ENCODE data around the gene CYP1A1.

The CYP1A1 gene

GRCh38 chr15:74722591-74722990 lies 2.7 kb downstream of the CYP1A1 start:
- TF ChIP-seq CTCF (IDR thresholded peaks at IDR 0.05; ENCODE audit: control insufficient read depth, insufficient read depth, low read depth, low read length, missing control alignments), result no peak
- no peak for DNase-seq (ENCODE audit: low read depth)
- no peak overlapping the region for H3K4me3 ChIP-seq (ENCODE audit: control insufficient read depth, low read depth, low read length)

GRCh38 chr15:74716651-74717050 lies 8.7 kb downstream of the CYP1A1 start:
- DNase-seq (ENCODE audit: low read depth), result no peak
- H3K4me3 ChIP-seq (ENCODE audit: control insufficient read depth, low read depth, low read length), result no peak overlapping the region
- no peak for TF ChIP-seq CTCF (IDR thresholded peaks at IDR 0.05; ENCODE audit: control insufficient read depth, insufficient read depth, low read depth, low read length, missing control alignments)

GRCh38 chr15:74712311-74712710 lies 13.0 kb downstream of the CYP1A1 start:
- H3K4me3 ChIP-seq (ENCODE audit: control insufficient read depth, low read depth, low read length), result no peak overlapping the region
- no peak for TF ChIP-seq CTCF (IDR thresholded peaks at IDR 0.05; ENCODE audit: control insufficient read depth, insufficient read depth, low read depth, low read length, missing control alignments)
- no peak for DNase-seq (ENCODE audit: low read depth)

GRCh38 chr15:74710319-74711094 lies 14.8 kb downstream of the CYP1A1 start:
- DNase-seq (ENCODE audit: low read depth), result no peak
- TF ChIP-seq CTCF (IDR thresholded peaks at IDR 0.05; ENCODE audit: control insufficient read depth, insufficient read depth, low read depth, low read length, missing control alignments), result no peak
- H3K4me3 ChIP-seq (ENCODE audit: control insufficient read depth, low read depth, low read length), result no peak overlapping the region

- no peak overlapping the region for H3K4me3 ChIP-seq (ENCODE audit: control insufficient read depth, low read depth, low read length)
- no peak for DNase-seq (ENCODE audit: low read depth)
- TF ChIP-seq CTCF (IDR thresholded peaks at IDR 0.05; ENCODE audit: control insufficient read depth, insufficient read depth, low read depth, low read length, missing control alignments), result no peak
Observed at GRCh38 chr15:74709892-74710291, 15.4 kb downstream of the CYP1A1 start.

GRCh38 chr15:74709011-74709410 lies 16.3 kb downstream of the CYP1A1 start:
- DNase-seq (ENCODE audit: low read depth), result peak; percentile 38
- H3K4me3 ChIP-seq (ENCODE audit: control insufficient read depth, low read depth, low read length), result no peak overlapping the region
- TF ChIP-seq CTCF (IDR thresholded peaks at IDR 0.05; ENCODE audit: control insufficient read depth, insufficient read depth, low read depth, low read length, missing control alignments), result no peak
